Measurements from ENCODE around the gene SMIM13. TPM values are rescaled to one million over a fixed set of nuclear protein-coding genes. Genes with fewer than 3 reads are reported as not detected.
A peak's percentile ranks its signal among the peaks of the same experiment; 100 is the strongest.

Gene SMIM13
- total RNA-seq (2022), result 9.8 and 10.5 TPM in 2 replicates
- percentile 73 among the genes with signal in this experiment for Bru-seq, nascent RNA
- BruChase-seq, experiment 1, labeled RNA remaining after a 6-hour chase, result percentile 69 among the genes with signal in this experiment
- percentile 77 among the genes with signal in this experiment for BruChase-seq, experiment 2, labeled RNA remaining after a 2-hour chase
- long read RNA-seq, full-length matches to known transcripts, result 9 of 10 reads
- long read RNA-seq, partial matches to known transcripts, result 0 of 10 reads
- long read RNA-seq, other reads (novel, unspliced or antisense), result 1 of 10 reads

GRCh38 chr6:11093626-11094410 lies at the start of gene SMIM13:
Gene SMIM13 (plus strand): TSS chr6:11093834. CDS start chr6:11094314, 480 bp downstream.
- no peaks in the 10 kb centered on the region for H3K9me3 Mint-ChIP-seq (ENCODE audit: low read depth, unreplicated experiment)
- CTCF ChIA-PET, result interaction anchor here (0.6 kb wide), 1 partner anchor 57 kb away, joined by 6 read pairs; no protein-coding TSS in a partner anchor
- TF ChIP-seq, protein P1, sequence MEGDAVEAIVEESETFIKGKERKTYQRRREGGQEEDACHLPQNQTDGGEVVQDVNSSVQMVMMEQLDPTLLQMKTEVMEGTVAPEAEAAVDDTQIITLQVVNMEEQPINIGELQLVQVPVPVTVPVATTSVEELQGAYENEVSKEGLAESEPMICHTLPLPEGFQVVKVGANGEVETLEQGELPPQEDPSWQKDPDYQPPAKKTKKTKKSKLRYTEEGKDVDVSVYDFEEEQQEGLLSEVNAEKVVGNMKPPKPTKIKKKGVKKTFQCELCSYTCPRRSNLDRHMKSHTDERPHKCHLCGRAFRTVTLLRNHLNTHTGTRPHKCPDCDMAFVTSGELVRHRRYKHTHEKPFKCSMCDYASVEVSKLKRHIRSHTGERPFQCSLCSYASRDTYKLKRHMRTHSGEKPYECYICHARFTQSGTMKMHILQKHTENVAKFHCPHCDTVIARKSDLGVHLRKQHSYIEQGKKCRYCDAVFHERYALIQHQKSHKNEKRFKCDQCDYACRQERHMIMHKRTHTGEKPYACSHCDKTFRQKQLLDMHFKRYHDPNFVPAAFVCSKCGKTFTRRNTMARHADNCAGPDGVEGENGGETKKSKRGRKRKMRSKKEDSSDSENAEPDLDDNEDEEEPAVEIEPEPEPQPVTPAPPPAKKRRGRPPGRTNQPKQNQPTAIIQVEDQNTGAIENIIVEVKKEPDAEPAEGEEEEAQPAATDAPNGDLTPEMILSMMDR (IDR thresholded peaks at IDR 0.05; ENCODE audit: unreplicated experiment), result peak; percentile 39
- H3K36me3 Mint-ChIP-seq (ENCODE audit: insufficient read depth, unreplicated experiment), result peaks cover 25% of the 10 kb centered on the region
- H3K4me3 Mint-ChIP-seq (ENCODE audit: low read depth, unreplicated experiment), result peak within 1 kb of the TSS; percentile 88
- intact Hi-C loops (cut with micrococcal nuclease; ENCODE audit: unreplicated experiment), result no loop called here
- peak; percentile 93 for DNase-seq
- H3K27me3 Mint-ChIP-seq (ENCODE audit: unreplicated experiment), result no peaks in the 10 kb centered on the region
- no TSS peak for BruUV-seq (replicated peaks)
- peak within 1 kb of the TSS; percentile 67 for H3K27ac Mint-ChIP-seq (ENCODE audit: unreplicated experiment)
- H3K4me1 Mint-ChIP-seq (ENCODE audit: low read depth, unreplicated experiment), result peaks cover 24% of the 10 kb centered on the region

DNA sequence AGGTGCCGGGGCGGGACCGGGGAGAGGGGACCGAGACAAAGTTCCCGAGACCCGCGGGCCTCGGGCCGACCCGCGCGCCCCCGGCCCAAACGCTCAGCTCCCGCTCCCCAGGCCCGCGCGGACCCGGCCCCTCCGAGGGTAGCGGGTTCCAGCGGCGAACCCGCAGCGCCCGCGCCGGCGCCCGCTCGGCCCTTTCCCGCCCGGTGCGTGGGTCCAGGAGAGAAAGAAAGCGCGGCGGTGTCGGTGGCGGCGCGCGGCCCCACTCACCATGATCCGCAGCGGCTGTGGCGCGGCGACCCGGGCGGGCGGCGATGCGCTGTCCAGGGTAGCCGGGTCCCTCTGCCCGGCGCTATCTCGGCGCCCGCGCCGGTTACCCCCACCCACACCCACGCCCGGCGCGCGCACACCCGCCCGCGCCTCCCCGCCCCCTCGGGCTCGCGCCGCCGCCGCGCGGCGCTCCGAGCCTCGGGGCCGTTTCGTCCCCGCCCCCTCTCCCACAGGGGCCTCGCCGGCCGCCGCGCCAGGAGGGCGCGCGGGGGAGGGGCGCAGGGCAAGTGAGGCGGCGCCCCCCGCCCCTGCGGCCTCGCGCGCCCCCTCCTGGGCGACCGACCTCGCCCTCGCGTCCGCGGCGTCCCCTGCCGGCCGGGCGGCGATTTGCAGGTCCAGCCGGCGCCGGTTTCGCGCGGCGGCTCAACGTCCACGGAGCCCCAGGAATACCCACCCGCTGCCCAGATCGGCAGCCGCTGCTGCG lies 49.5 kb upstream of the SMIM13 start, which contains the start of gene ELOVL2:
ELOVL2 (minus strand) TSS at position 345 of the 751 bp plus-strand sequence; CDS start at position 270, 75 bp downstream.
- CTCF ChIA-PET, result no interaction called here
- H3K27me3 Mint-ChIP-seq (ENCODE audit: unreplicated experiment), result peaks cover 12% of the 10 kb centered on the region

GRCh38 chr6:11044712-11045167 lies 48.9 kb upstream of the SMIM13 start:
- Mint-ChIP-seq H3K4me1 (ENCODE audit: low read depth, unreplicated experiment) (peaks cover 14% of the 10 kb centered on the region), H3K27me3 (ENCODE audit: unreplicated experiment) (peaks cover 12% of the 10 kb centered on the region), H3K4me3 (ENCODE audit: low read depth, unreplicated experiment) (peak overlapping the region; percentile 66), H3K9me3 (ENCODE audit: low read depth, unreplicated experiment) (no peaks in the 10 kb centered on the region), H3K36me3 (ENCODE audit: insufficient read depth, unreplicated experiment) (peaks cover 5% of the 10 kb centered on the region), H3K27ac (ENCODE audit: unreplicated experiment) (no peak overlapping the region)
- DNase-seq, result no peak
- intact Hi-C loops (cut with micrococcal nuclease; ENCODE audit: unreplicated experiment), result no loop called here
- CTCF ChIA-PET, result interaction anchor here (0.6 kb wide), 1 partner anchor 8 kb away, joined by 3 read pairs; no protein-coding TSS in a partner anchor
- no TSS peak for BruUV-seq (replicated peaks)
- TF ChIP-seq, protein P1 (IDR thresholded peaks at IDR 0.05; ENCODE audit: unreplicated experiment), result no peak

More for the DNA sequence above, 49.5 kb upstream of the SMIM13 start, which contains the start of gene ELOVL2:
- peaks cover 5% of the 10 kb centered on the region for H3K36me3 Mint-ChIP-seq (ENCODE audit: insufficient read depth, unreplicated experiment)
- H3K27ac Mint-ChIP-seq (ENCODE audit: unreplicated experiment), result no peak within 1 kb of the TSS
- BruUV-seq (replicated peaks), result no TSS peak
- DNase-seq, result peak; percentile 25
- peaks cover 18% of the 10 kb centered on the region for H3K4me1 Mint-ChIP-seq (ENCODE audit: low read depth, unreplicated experiment)
- intact Hi-C loops (cut with micrococcal nuclease; ENCODE audit: unreplicated experiment), result no loop called here
- TF ChIP-seq, protein P1 (IDR thresholded peaks at IDR 0.05; ENCODE audit: unreplicated experiment), result peak; percentile 59
- H3K9me3 Mint-ChIP-seq (ENCODE audit: low read depth, unreplicated experiment), result no peaks in the 10 kb centered on the region
- peak within 1 kb of the TSS; percentile 66 for H3K4me3 Mint-ChIP-seq (ENCODE audit: low read depth, unreplicated experiment)

DNA sequence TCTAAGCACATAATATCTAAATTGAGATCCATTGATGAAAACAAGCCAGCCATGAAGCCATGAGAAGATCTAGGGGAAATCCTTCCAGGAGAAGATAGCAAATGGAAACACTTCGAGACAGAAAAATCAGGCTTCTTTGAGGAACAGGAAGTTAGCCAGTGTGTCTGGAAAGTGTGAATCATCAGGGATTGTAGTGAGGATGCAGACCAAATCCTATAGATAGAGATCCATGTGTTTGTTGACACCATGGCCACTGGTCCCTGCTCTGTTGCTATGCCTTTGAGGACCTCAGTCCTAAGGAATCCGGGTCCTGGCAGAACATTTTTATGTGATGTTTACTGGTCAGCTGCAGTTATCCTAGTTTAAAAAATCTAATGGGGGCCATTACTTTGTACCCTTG lies 42.9 kb upstream of the SMIM13 start:
- Mint-ChIP-seq H3K9me3 (ENCODE audit: low read depth, unreplicated experiment) (no peaks in the 10 kb centered on the region), H3K4me1 (ENCODE audit: low read depth, unreplicated experiment) (peaks cover 18% of the 10 kb centered on the region), H3K4me3 (ENCODE audit: low read depth, unreplicated experiment) (no peak overlapping the region), H3K36me3 (ENCODE audit: insufficient read depth, unreplicated experiment) (peaks cover 5% of the 10 kb centered on the region), H3K27ac (ENCODE audit: unreplicated experiment) (no peak overlapping the region), H3K27me3 (ENCODE audit: unreplicated experiment) (no peaks in the 10 kb centered on the region)
- BruUV-seq (replicated peaks), result no TSS peak
- TF ChIP-seq, protein P1 (IDR thresholded peaks at IDR 0.05; ENCODE audit: unreplicated experiment), result no peak
- CTCF ChIA-PET, result no interaction called here
- no peak for DNase-seq
- intact Hi-C loops (cut with micrococcal nuclease; ENCODE audit: unreplicated experiment), result no loop called here
